ENCODE measurements around the gene C11orf68.

- TF ChIP-seq POLR2AphosphoS5 (IDR thresholded peaks at IDR 0.05; ENCODE audit: control insufficient read depth, insufficient read depth, low read depth, low read length) (no peak), TEAD1 (CRISPR knock-in tag; IDR thresholded peaks at IDR 0.05) (no peak), NR1H2 (CRISPR knock-in tag; IDR thresholded peaks at IDR 0.05) (no peak), KLF1 (tag; IDR thresholded peaks at IDR 0.05) (no peak), CTCF (IDR thresholded peaks at IDR 0.05 in 2 of 3, conservative IDR thresholded peaks at IDR 0.05 in 1 of 3; ENCODE audit: insufficient read depth in 2 of 3, low read depth in 1 of 3, low read length in 3 of 3) (no peak), IRF1 (CRISPR knock-in tag; IDR thresholded peaks at IDR 0.05; ENCODE audit: borderline replicate concordance) (no peak), SMARCA5 (IDR thresholded peaks at IDR 0.05) (no peak), ZNF12 (CRISPR knock-in tag; IDR thresholded peaks at IDR 0.05) (no peak), ZNF512 (tag; IDR thresholded peaks at IDR 0.05) (no peak), BCL6 (CRISPR knock-in tag; IDR thresholded peaks at IDR 0.05) (no peak), ZNF124 (CRISPR knock-in tag; IDR thresholded peaks at IDR 0.05) (no peak)
These were observed 48.6 kb upstream of the C11orf68 start for GRCh38 chr11:65967329-65967934.
